Renal cortex interstitium (tissue), 15 donors: Measurements from ENCODE around the gene OR8I2. TPM values are rescaled to one million over a fixed set of nuclear protein-coding genes. Genes with fewer than 3 reads are reported as not detected.
"Not testable (repeated sequence)": the region's sequence is repeated elsewhere in the genome, so short reads cannot be mapped to it uniquely, and the experiment has no call there.

Source experiments
- DNase-seq, 11 donors: peaks; one replicate each; pipeline ENCODE4 v3.0.0-alpha.2; 2013; ENCODE audit warnings: low read depth in 9 of 11, low spot score in 4 of 11; ENCODE audit errors: extremely low read depth in 1 of 11
- long read RNA-seq, 16 experiments: transcript quantifications; one replicate each; lab custom pipeline, GENCODE V29; 2026
- polyA plus RNA-seq, 3 donors: library from polyadenylated mRNA; unstranded; fragments of 120-200 nt; gene quantifications; one replicate each; pipeline ENCODE4 v1.2.1, GENCODE V29; 2013; ENCODE audit not compliant: insufficient read length in 3 of 3

OR8I2 gene
- polyA plus RNA-seq: not detected
- long read RNA-seq, donor 1, partial matches to known transcripts: 0 of 1 reads
- long read RNA-seq, donor 1, other reads (novel, unspliced or antisense): 0 of 1 reads
- long read RNA-seq, donor 2, partial matches to known transcripts: 0 of 1 reads
- long read RNA-seq, donor 2, other reads (novel, unspliced or antisense): 0 of 1 reads
- long read RNA-seq, donor 3: 0 reads
- long read RNA-seq, donor 4: 0 reads
- long read RNA-seq, donor 5: 0 reads
- long read RNA-seq, donor 6: 0 reads
- long read RNA-seq, donor 7: 0 reads
- long read RNA-seq, donor 8: 0 reads
- long read RNA-seq, donor 9: 0 reads
- long read RNA-seq, donor 10: 0 reads
- long read RNA-seq, donor 11: 0 reads
- long read RNA-seq, donor 12: 0 reads
- long read RNA-seq, donor 13: 0 reads
- long read RNA-seq, donor 14: 0 reads
- long read RNA-seq, donor 15: 0 reads
- long read RNA-seq, donor 16: 0 reads

GRCh38 chr11:56093008-56093407, at the start of gene OR8I2:
Gene OR8I2, plus strand, starts transcription at chr11:56093308. Its CDS starts 0 bp downstream, at chr11:56093308.
- DNase-seq: no peak

- no peak for DNase-seq
Measured at GRCh38 chr11:56045538-56045937, 47.6 kb upstream of the OR8I2 start.

DNA sequence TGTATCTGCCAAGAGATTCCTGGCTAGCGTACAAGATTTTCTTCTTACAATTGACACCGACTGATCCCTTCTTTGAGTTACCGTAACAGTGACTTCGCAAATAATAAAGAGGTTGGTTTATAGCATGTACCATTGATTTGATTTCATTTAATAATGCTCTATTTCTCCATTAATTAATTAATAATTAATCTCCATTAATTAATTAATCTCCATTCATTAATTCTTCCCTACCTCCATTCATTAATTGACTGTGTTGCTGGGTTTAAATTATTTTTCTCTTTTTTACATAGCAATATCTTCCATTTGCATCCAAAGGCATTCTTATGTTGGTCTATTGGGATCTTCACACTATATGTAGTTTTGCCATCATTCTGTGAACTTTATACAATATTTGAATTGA, 44.6 kb upstream of the OR8I2 start:
- no peak for DNase-seq

GRCh38 chr11:56049487-56049886, 43.6 kb upstream of the OR8I2 start:
- DNase-seq: no peak

GRCh38 chr11:56056366-56056765, 36.7 kb upstream of the OR8I2 start:
- not testable (repeated sequence) for DNase-seq

DNA sequence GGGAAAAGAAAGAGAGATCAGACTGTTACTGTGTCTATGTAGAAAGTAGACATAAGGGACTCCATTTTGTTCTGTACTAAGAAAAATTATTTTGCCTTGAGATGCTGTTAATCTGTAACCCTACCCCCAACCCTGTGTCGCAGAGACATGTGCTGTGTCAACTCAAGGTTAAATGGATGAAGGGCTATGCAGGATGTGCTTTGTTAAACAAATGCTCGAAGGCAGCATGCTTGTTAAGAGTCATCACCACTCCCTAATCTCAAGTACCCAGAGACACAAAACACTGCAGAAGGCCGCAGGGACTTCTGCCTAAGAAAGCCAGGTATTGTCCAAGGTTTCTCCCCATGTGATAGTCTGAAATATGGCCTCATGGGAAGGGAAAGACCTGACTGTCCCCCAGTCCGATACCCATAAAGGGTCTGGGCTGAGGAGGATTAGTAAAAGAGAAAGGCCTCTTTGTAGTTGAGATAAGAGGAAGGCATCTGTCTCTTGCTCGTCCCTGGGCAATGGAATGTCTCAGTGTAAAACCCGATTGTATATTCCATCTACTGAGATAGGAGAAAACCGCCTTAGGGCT, 35.4 kb upstream of the OR8I2 start:
- not testable (repeated sequence) for DNase-seq

DNA sequence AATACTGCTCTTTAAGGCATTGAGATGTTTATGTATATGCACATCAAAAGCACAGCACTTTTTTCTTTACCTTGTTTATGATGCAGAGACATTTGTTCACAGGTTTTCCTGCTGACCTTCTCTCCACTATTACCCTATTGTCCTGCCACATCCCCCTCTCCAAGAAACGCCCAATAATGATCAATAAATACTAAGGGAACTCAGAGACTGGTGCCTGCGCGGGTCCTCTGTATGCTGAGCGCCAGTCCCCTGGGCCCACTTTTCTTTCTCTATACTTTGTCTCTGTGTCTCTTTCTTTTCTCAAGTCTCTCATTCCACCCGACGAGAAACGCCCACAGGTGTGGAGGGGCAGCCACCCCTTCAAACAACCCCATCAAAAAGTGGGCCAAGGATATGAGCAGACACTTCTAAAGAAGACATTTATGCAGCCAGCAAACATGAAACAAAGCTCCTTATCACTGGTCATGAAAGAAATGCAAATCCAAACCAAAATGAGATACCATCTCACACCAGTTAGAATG, 34.8 kb upstream of the OR8I2 start:
- DNase-seq: not testable (repeated sequence)

DNA sequence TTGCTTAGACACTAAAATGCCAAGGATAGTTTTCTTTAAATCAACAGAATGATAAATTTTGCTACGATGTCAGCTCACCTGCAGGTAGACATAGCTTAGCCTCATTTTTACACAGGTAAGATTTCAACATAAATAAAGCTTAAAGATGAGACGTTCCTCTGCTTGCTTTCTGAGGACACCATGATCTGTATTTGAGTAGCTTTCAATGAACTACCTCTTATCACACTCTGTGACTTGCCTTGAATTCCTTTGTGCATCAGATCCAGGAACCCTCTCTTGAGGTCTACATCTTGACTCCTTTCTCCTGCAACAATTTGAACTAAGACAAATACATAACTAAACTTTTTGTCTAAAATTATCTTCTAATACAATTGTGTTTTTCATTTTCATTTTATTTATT, 26.1 kb upstream of the OR8I2 start:
- DNase-seq: no peak

- no peak for DNase-seq
Measured at GRCh38 chr11:56089697-56090096, 3.4 kb upstream of the OR8I2 start.

DNA sequence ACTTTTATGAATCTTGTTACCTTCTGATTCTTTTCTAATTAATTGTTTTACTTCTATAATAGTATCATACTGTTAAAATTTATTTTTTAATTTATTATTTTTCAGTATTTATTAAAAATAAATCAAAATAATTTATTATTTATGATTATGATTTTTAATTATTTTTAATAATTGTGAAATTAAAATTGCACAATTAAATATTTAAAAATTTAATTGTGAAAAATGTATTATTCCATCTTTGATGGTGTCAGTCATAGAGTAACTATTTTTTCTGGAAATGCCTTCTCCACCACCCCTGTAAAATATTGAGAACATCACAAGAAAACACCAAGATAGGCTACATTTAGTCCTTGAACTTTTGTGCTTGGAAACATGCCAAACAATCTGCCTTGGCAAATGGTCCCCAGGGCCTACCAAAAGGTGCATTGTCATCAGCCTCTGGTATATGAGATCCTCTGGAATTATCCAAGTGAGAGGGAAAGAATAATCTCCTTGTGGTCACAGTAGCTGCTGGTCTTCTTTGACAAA, 10.2 kb downstream of the OR8I2 start, which contains the start of gene OR8H2:
Gene OR8H2 (plus strand): TSS at position 478 of the 528 bp plus-strand sequence. CDS start 1,356 bp downstream, outside the sequence.
- DNase-seq: no peak

DNA sequence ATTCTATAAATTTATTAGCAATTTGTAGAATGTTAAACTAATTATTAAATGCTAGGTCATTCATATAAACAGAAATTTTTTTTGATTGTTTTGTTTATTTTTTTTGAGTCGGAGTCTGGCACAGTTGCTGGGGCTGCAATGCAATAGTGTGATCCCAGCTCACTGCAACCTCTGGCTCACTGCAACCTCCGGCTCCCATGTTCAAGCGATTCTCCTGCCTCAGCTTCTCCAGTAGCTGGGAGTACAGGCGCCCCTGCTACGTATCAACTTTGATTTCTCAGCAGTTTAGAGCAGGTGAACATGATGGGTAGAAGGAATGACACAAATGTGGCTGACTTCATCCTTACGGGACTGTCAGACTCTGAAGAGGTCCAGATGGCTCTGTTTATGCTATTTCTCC, 29.0 kb downstream of the OR8I2 start, which contains the start of gene OR8H3:
Gene OR8H3 (plus strand): TSS at position 301 of the 400 bp plus-strand sequence. CDS start 0 bp downstream, at position 301.
- DNase-seq: no peak

- no peak for DNase-seq
Measured at GRCh38 chr11:56140151-56140661, 47.1 kb downstream of the OR8I2 start, which contains the start of gene OR8J3. Gene OR8J3, minus strand, starts transcription at chr11:56140201. Its CDS starts 2,483 bp downstream, at chr11:56137718.

DNA sequence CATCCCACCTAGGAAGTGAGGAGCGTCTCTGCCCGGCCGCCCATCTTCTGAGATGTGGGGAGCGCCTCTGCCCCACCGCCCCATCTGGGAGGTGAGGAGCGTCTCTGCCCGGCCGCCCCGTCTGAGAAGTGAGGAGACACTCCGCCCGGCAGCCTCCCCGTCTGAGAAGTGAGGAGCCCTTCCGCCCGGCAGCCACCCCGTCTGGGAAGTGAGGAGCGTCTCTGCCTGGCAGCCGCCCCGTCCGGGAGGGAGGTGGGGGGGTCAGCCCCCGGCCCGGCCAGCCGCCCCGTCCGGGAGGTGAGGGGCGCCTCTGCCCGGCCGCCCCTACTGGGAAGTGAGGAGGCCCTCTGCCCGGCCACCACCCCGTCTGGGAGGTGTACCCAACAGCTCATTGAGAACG, 50.6 kb downstream of the OR8I2 start:
- DNase-seq: not testable (repeated sequence)

Other genes starting within 250 kb of the OR8I2 start
- not detected for gene TRIM51, start 210.0 kb upstream of the OR8I2 start, polyA plus RNA-seq
- gene OR5W2, start 178.7 kb upstream of the OR8I2 start, polyA plus RNA-seq: not detected
- gene OR5I1, start 156.9 kb upstream of the OR8I2 start, polyA plus RNA-seq: not detected
- not detected for gene OR10AG1, start 123.4 kb upstream of the OR8I2 start, polyA plus RNA-seq
- gene OR5F1, start 98.7 kb upstream of the OR8I2 start, polyA plus RNA-seq: not detected
- gene OR5AS1, start 65.7 kb upstream of the OR8I2 start, polyA plus RNA-seq: under 1 TPM; 0.03 to 0.08 (median 0.06) TPM
- gene OR8H2, start 10.4 kb downstream of the OR8I2 start, polyA plus RNA-seq: under 1 TPM in 1 of 3 donors, not detected in 2; 0.05 TPM
- not detected for gene OR8H3, start 29.1 kb downstream of the OR8I2 start, polyA plus RNA-seq
- not detected for gene OR8J3, start 46.9 kb downstream of the OR8I2 start, polyA plus RNA-seq
- gene OR8K5, start 67.0 kb downstream of the OR8I2 start, polyA plus RNA-seq: not detected
- gene OR5J2, start 83.3 kb downstream of the OR8I2 start, polyA plus RNA-seq: not detected
- not detected for gene OR5T2, start 140.9 kb downstream of the OR8I2 start, polyA plus RNA-seq
- gene OR5T3, start 158.9 kb downstream of the OR8I2 start, polyA plus RNA-seq: not detected
- not detected for gene OR5T1, start 180.8 kb downstream of the OR8I2 start, polyA plus RNA-seq
- not detected for gene OR8H1, start 198.9 kb downstream of the OR8I2 start, polyA plus RNA-seq
- gene OR8K3, start 221.8 kb downstream of the OR8I2 start, polyA plus RNA-seq: not detected